Measurements from ENCODE around the gene CLPX.

DNA sequence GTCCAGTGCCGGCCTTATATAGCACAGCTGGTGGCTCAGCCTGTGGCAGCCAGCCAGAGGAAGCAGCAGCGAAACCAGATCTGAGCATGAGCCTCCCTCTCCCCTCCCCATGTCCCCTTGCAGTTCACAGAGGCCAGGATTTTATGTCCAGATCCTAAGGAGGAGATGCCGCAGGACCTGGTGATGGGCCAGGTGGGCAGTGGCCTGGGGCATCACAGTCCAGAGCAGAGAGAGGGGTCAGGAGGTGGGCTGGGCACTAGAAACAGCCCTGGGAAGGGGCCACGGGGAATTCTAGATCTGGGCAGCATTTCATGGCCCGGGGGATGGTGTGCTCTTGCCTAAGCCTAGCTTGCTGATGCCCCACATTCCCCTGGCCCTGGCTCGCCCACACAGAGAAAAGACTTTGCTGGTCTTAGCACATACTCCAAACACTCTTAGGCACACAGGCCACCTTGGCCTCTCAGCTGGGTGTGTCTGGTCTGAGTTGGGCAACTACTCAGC is 26.4 kb upstream of the CLPX start:
- TF ChIP-seq YY1 (IDR thresholded peaks at IDR 0.05; ENCODE audit: insufficient read depth, insufficient read length) (no peak), ZNF274 (IDR thresholded peaks at IDR 0.05; ENCODE audit: low read depth, low read length) (no peak), SUZ12 (IDR thresholded peaks at IDR 0.05; ENCODE audit: extremely low read depth, insufficient read depth, insufficient read length) (no peak)

Measured in NT2/D1 (cell line).